HEK293 (cell line): Measurements from ENCODE around the gene MYO1D.

Experiments
- CTCF ChIA-PET: fragments of 350-600 bp; formaldehyde crosslinking; extraction: SDS; loops from one replicate; lab custom pipeline; 2021; ENCODE audit warnings: antibody characterized with exemption; lab: Yijun Ruan, JAX
- POLR2A ChIA-PET: fragments of 300-600 bp; formaldehyde crosslinking; extraction: SDS; loops from one replicate; lab custom pipeline; 2020; ENCODE audit warnings: antibody characterized with exemption, inconsistent platforms; lab: Yijun Ruan, JAX
- H3K27ac ChIP-seq: fragments of 200-500 bp; sonication (Bioruptor generic); 2 replicates; pipeline ENCODE4 v1.5.1; 2014; ENCODE audit warnings: low read depth, low read length, control low read depth, inconsistent platforms; ENCODE audit errors: extremely low read depth
- H3K36me3 ChIP-seq, 2 experiments: fragments of 200-500 bp in 1 of 2; sonication (Bioruptor generic) in 1 of 2; 1 replicate in 1 of 2; 2 replicates in 1 of 2; pipeline ENCODE4 v1.5.1; 2014 to 2017; ENCODE audit warnings: inconsistent platforms in 2 of 2, low read length in 2 of 2; ENCODE audit not compliant: control insufficient read depth in 2 of 2, insufficient read depth in 1 of 2
- H3K4me1 ChIP-seq: fragments of 200-500 bp; sonication (Bioruptor generic); 2 replicates; pipeline ENCODE4 v1.5.1; 2014; ENCODE audit warnings: mild to moderate bottlenecking, low read length, inconsistent platforms; ENCODE audit not compliant: control insufficient read depth, insufficient read depth
- H3K4me3 ChIP-seq: 2 replicates; pipeline ENCODE4 v1.5.1; 2011; ENCODE audit warnings: low read depth, mild to moderate bottlenecking, control low read depth, low read length, moderate library complexity
- H3K9me3 ChIP-seq: fragments of 200-500 bp; sonication (Bioruptor generic); 2 replicates; pipeline ENCODE4 v1.5.1; 2014; ENCODE audit warnings: low read depth, low read length, inconsistent platforms; ENCODE audit not compliant: control insufficient read depth, insufficient read depth
- BCL11B ChIP-seq: fragments of 450-650 bp; formaldehyde crosslinking; IDR thresholded peaks from 2 replicates; pipeline ENCODE4 v1.5.1; 2016; ENCODE audit warnings: low read depth, missing biosample characterization, missing genetic modification characterization
- OSR2 ChIP-seq: fragments of 450-650 bp; formaldehyde crosslinking; IDR thresholded peaks from 2 replicates; pipeline ENCODE4 v1.5.1; 2016; ENCODE audit warnings: missing biosample characterization, missing genetic modification characterization
- PRDM1 ChIP-seq: fragments of 450-650 bp; formaldehyde crosslinking; IDR thresholded peaks from 2 replicates; pipeline ENCODE4; 2016; ENCODE audit warnings: missing biosample characterization, missing genetic modification characterization
- YY2 ChIP-seq: fragments of 450-650 bp; formaldehyde crosslinking; IDR thresholded peaks from 2 replicates; pipeline ENCODE4 v1.5.1; 2016; ENCODE audit warnings: missing biosample characterization, missing genetic modification characterization
- ZBTB8A ChIP-seq: fragments of 450-650 bp; formaldehyde crosslinking; IDR thresholded peaks from 2 replicates; pipeline ENCODE4 v1.5.1; 2016; ENCODE audit warnings: missing biosample characterization, missing genetic modification characterization
- ZEB2 ChIP-seq: fragments of 450-650 bp; formaldehyde crosslinking; IDR thresholded peaks from 2 replicates; pipeline ENCODE4 v1.5.1; 2016; ENCODE audit warnings: missing biosample characterization, missing genetic modification characterization
- ZFP3 ChIP-seq: fragments of 450-650 bp; formaldehyde crosslinking; IDR thresholded peaks from 2 replicates; pipeline ENCODE4 v1.5.1; 2016; ENCODE audit warnings: low read depth, missing biosample characterization, missing genetic modification characterization
- ZNF132 ChIP-seq: fragments of 450-650 bp; formaldehyde crosslinking; IDR thresholded peaks from 2 replicates; pipeline ENCODE4 v1.5.1; 2017; ENCODE audit warnings: missing biosample characterization, missing genetic modification characterization, borderline replicate concordance
- ZNF138 ChIP-seq: fragments of 450-650 bp; formaldehyde crosslinking; IDR thresholded peaks from 2 replicates; pipeline ENCODE4 v1.5.1; 2016; ENCODE audit warnings: missing biosample characterization, missing genetic modification characterization, borderline replicate concordance
- ZNF157 ChIP-seq: fragments of 450-650 bp; formaldehyde crosslinking; IDR thresholded peaks from 2 replicates; pipeline ENCODE4 v1.5.1; 2016; ENCODE audit warnings: missing biosample characterization, missing genetic modification characterization
- ZNF2 ChIP-seq: fragments of 450-650 bp; formaldehyde crosslinking; IDR thresholded peaks from 2 replicates; pipeline ENCODE4 v1.5.1; 2016; ENCODE audit warnings: missing biosample characterization, missing genetic modification characterization
- ZNF248 ChIP-seq: fragments of 450-650 bp; formaldehyde crosslinking; IDR thresholded peaks from 2 replicates; pipeline ENCODE4 v1.5.1; 2017; ENCODE audit warnings: missing biosample characterization, missing genetic modification characterization
- ZNF37A ChIP-seq: fragments of 450-650 bp; IDR thresholded peaks from 2 replicates; pipeline ENCODE4 v1.5.1; 2018; ENCODE audit warnings: missing biosample characterization, missing genetic modification characterization
- ZNF394 ChIP-seq: fragments of 450-650 bp; formaldehyde crosslinking; IDR thresholded peaks from 2 replicates; pipeline ENCODE4 v1.5.1; 2016; ENCODE audit warnings: missing biosample characterization, missing genetic modification characterization, mild to moderate bottlenecking, moderate library complexity, borderline replicate concordance
- ZNF48 ChIP-seq: fragments of 450-650 bp; formaldehyde crosslinking; IDR thresholded peaks from 2 replicates; pipeline ENCODE4 v1.5.1; 2016; ENCODE audit warnings: missing biosample characterization, missing genetic modification characterization
- ZNF529 ChIP-seq: fragments of 450-650 bp; formaldehyde crosslinking; IDR thresholded peaks from 2 replicates; pipeline ENCODE4 v1.5.1; 2017; ENCODE audit warnings: missing genetic modification characterization, missing biosample characterization; ENCODE audit not compliant: insufficient replicate concordance
- ZNF544 ChIP-seq: fragments of 450-650 bp; formaldehyde crosslinking; IDR thresholded peaks from 2 replicates; pipeline ENCODE4 v1.5.0; 2017; ENCODE audit warnings: missing biosample characterization, missing genetic modification characterization
- ZNF600 ChIP-seq: fragments of 450-650 bp; formaldehyde crosslinking; IDR thresholded peaks from 2 replicates; pipeline ENCODE4 v1.5.1; 2016; ENCODE audit warnings: missing biosample characterization, missing genetic modification characterization
- ZNF621 ChIP-seq: fragments of 450-650 bp; formaldehyde crosslinking; IDR thresholded peaks from 2 replicates; pipeline ENCODE4 v1.5.1; 2017; ENCODE audit warnings: missing biosample characterization, missing genetic modification characterization
- ZNF624 ChIP-seq: fragments of 450-650 bp; formaldehyde crosslinking; IDR thresholded peaks from 2 replicates; pipeline ENCODE4 v1.5.1; 2017; ENCODE audit warnings: missing biosample characterization, missing genetic modification characterization
- ZNF654 ChIP-seq: fragments of 450-650 bp; formaldehyde crosslinking; IDR thresholded peaks from 2 replicates; pipeline ENCODE4 v1.5.1; 2016; ENCODE audit warnings: low read depth, missing biosample characterization, missing genetic modification characterization
- ZNF658 ChIP-seq: fragments of 450-650 bp; formaldehyde crosslinking; IDR thresholded peaks from 2 replicates; pipeline ENCODE4; 2016; ENCODE audit warnings: missing biosample characterization, missing genetic modification characterization
- ZNF747 ChIP-seq: fragments of 450-650 bp; formaldehyde crosslinking; IDR thresholded peaks from 2 replicates; pipeline ENCODE4 v1.5.1; 2016; ENCODE audit warnings: missing biosample characterization, missing genetic modification characterization
- ZNF777 ChIP-seq: fragments of 450-650 bp; formaldehyde crosslinking; IDR thresholded peaks from 2 replicates; pipeline ENCODE4 v1.5.1; 2017; ENCODE audit warnings: missing biosample characterization, missing genetic modification characterization, borderline replicate concordance
- ZNF785 ChIP-seq: fragments of 450-650 bp; formaldehyde crosslinking; IDR thresholded peaks from 2 replicates; pipeline ENCODE4 v1.5.1; 2016; ENCODE audit warnings: missing biosample characterization, missing genetic modification characterization
- TF ChIP-seq, protein P1 (sequence below): fragments of 450-650 bp; formaldehyde crosslinking; IDR thresholded peaks from 2 replicates; pipeline ENCODE4 v1.5.1; 2016; ENCODE audit warnings: missing biosample characterization, missing genetic modification characterization
- TF ChIP-seq, protein P2 (sequence below): fragments of 450-650 bp; formaldehyde crosslinking; IDR thresholded peaks from 2 replicates; pipeline ENCODE4 v1.5.0; 2017; ENCODE audit warnings: missing biosample characterization, missing genetic modification characterization, borderline replicate concordance
- TF ChIP-seq, protein P3 (sequence below): fragments of 450-650 bp; formaldehyde crosslinking; IDR thresholded peaks from 2 replicates; pipeline ENCODE4 v1.5.1; 2017; ENCODE audit warnings: missing biosample characterization, missing genetic modification characterization
- TF ChIP-seq, protein P4 (sequence below): fragments of 450-650 bp; formaldehyde crosslinking; optimal IDR thresholded peaks from 2 replicates; pipeline ENCODE3; 2016; ENCODE audit warnings: missing biosample characterization, mild to moderate bottlenecking, missing genetic modification characterization
- TF ChIP-seq, protein P5 (sequence below): sonication (generic); formaldehyde crosslinking; IDR thresholded peaks from 2 replicates; pipeline ENCODE4 v1.8.1; 2022; ENCODE audit warnings: mild to moderate bottlenecking, moderate library complexity, missing genetic modification reagents

Gene MYO1D

DNA sequence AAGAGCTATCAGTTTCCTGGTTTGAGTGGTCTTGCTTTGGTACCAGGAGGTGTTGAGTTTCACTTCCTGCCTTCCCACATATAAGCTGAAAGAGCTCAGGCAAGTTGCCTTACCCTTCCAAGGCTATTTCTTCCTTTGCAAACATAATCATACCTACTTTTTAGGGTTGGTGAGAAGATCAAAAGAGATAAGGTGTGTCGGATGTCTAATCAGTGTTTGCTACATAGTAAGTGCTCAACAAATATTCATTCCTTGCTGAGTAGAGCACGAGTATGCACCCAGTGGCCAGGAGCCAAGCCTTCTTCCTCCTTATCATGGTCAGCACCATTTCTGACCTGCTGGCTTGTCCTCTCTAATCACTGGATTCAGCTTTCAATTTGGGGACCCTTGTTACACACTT, 38.3 kb upstream of the MYO1D start:
- H3K27ac ChIP-seq, result no peak overlapping the region
- POLR2A ChIA-PET, result interaction anchor here (0.9 kb wide), 1 partner anchor 13 kb away, joined by 3 read pairs; the partner anchor contains the start of gene TMEM98
- CTCF ChIA-PET, result interaction anchor here (0.6 to 7.1 kb wide), 5 partner anchors 10 to 835 kb away, joined by 3 to 69 read pairs (median 6); partner anchors contain the start of gene MYO1D
- H3K4me3 ChIP-seq, result no peak overlapping the region
- H3K9me3 ChIP-seq, result no peaks in the 10 kb centered on the region
- no peak for TF ChIP-seq ZNF624 (tag by site-specific recombination)
- TF ChIP-seq ZNF600 (tag by site-specific recombination), result no peak
- no peak for TF ChIP-seq ZFP3 (tag by site-specific recombination)
- no peak for TF ChIP-seq ZNF248
- no peak for TF ChIP-seq ZNF157 (tag by site-specific recombination)
- TF ChIP-seq, protein P1, sequence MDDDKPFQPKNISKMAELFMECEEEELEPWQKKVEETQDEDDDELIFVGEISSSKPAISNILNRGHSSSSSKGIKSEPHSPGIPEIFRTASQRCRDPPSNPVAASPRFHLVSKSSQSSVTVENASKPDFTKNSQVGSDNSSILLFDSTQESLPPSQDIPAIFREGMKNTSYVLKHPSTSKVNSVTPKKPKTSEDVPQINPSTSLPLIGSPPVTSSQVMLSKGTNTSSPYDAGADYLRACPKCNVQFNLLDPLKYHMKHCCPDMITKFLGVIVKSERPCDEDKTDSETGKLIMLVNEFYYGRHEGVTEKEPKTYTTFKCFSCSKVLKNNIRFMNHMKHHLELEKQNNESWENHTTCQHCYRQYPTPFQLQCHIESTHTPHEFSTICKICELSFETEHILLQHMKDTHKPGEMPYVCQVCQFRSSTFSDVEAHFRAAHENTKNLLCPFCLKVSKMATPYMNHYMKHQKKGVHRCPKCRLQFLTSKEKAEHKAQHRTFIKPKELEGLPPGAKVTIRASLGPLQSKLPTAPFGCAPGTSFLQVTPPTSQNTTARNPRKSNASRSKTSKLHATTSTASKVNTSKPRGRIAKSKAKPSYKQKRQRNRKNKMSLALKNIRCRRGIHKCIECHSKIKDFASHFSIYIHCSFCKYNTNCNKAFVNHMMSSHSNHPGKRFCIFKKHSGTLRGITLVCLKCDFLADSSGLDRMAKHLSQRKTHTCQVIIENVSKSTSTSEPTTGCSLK (tag by site-specific recombination), result no peak
- TF ChIP-seq ZNF529 (tag by site-specific recombination), result no peak
- TF ChIP-seq, protein P2, sequence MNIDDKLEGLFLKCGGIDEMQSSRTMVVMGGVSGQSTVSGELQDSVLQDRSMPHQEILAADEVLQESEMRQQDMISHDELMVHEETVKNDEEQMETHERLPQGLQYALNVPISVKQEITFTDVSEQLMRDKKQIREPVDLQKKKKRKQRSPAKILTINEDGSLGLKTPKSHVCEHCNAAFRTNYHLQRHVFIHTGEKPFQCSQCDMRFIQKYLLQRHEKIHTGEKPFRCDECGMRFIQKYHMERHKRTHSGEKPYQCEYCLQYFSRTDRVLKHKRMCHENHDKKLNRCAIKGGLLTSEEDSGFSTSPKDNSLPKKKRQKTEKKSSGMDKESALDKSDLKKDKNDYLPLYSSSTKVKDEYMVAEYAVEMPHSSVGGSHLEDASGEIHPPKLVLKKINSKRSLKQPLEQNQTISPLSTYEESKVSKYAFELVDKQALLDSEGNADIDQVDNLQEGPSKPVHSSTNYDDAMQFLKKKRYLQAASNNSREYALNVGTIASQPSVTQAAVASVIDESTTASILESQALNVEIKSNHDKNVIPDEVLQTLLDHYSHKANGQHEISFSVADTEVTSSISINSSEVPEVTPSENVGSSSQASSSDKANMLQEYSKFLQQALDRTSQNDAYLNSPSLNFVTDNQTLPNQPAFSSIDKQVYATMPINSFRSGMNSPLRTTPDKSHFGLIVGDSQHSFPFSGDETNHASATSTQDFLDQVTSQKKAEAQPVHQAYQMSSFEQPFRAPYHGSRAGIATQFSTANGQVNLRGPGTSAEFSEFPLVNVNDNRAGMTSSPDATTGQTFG (tag by site-specific recombination), result no peak
- no peak for TF ChIP-seq PRDM1
- TF ChIP-seq ZNF654 (tag by site-specific recombination), result no peak
- TF ChIP-seq BCL11B (tag by site-specific recombination), result no peak
- TF ChIP-seq ZNF747, result no peak
- TF ChIP-seq ZEB2 (tag by site-specific recombination), result no peak
- TF ChIP-seq ZNF658 (tag by site-specific recombination), result no peak
- no peak for TF ChIP-seq OSR2 (tag by site-specific recombination)
- TF ChIP-seq ZNF2, result no peak
- TF ChIP-seq ZBTB8A (tag by site-specific recombination), result no peak
- H3K4me1 ChIP-seq, result no peaks in the 10 kb centered on the region
- no peaks in the 10 kb centered on the region for H3K36me3 ChIP-seq

DNA sequence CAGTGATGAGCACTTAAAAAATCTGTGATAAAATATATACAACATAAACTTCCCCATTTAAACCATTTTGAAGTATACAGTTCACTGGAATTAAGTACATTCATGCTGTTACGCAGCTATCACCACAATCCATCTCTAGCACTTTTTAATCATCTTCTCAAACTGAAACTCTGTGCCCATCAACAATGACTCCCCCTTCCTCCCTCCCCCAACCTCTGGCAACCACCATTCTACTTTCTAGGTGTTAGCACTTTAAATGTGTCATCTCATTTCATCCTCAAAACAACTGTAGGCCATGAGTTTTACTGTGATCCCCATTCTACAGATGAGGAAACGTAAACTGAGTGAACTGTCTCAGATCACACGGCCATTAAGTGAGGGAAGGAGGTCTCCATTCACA, 37.3 kb upstream of the MYO1D start:
- POLR2A ChIA-PET, result no interaction called here
- Histone ChIP-seq H3K36me3 (no peaks in the 10 kb centered on the region), H3K27ac (no peak overlapping the region), H3K4me1 (no peaks in the 10 kb centered on the region), H3K9me3 (no peaks in the 10 kb centered on the region), H3K4me3 (no peak overlapping the region)
- CTCF ChIA-PET, result interaction anchor here (0.6 to 7.1 kb wide), 5 partner anchors 22 to 837 kb away, joined by 3 to 69 read pairs (median 6); partner anchors contain the start of gene MYO1D
- TF ChIP-seq ZNF48 (tag by site-specific recombination) (no peak), YY2 (tag by site-specific recombination) (no peak), ZNF785 (tag by site-specific recombination) (no peak), ZNF544 (no peak), ZNF138 (tag by site-specific recombination) (no peak), ZNF394 (tag by site-specific recombination) (no peak), ZNF621 (tag by site-specific recombination) (no peak), ZNF132 (tag by site-specific recombination) (no peak), ZNF37A (tag by site-specific recombination) (no peak), ZNF777 (tag by site-specific recombination) (no peak), ZEB2 (tag by site-specific recombination) (no peak)
- TF ChIP-seq, protein P3, sequence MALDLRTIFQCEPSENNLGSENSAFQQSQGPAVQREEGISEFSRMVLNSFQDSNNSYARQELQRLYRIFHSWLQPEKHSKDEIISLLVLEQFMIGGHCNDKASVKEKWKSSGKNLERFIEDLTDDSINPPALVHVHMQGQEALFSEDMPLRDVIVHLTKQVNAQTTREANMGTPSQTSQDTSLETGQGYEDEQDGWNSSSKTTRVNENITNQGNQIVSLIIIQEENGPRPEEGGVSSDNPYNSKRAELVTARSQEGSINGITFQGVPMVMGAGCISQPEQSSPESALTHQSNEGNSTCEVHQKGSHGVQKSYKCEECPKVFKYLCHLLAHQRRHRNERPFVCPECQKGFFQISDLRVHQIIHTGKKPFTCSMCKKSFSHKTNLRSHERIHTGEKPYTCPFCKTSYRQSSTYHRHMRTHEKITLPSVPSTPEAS (tag by site-specific recombination), result no peak
- TF ChIP-seq, protein P4, sequence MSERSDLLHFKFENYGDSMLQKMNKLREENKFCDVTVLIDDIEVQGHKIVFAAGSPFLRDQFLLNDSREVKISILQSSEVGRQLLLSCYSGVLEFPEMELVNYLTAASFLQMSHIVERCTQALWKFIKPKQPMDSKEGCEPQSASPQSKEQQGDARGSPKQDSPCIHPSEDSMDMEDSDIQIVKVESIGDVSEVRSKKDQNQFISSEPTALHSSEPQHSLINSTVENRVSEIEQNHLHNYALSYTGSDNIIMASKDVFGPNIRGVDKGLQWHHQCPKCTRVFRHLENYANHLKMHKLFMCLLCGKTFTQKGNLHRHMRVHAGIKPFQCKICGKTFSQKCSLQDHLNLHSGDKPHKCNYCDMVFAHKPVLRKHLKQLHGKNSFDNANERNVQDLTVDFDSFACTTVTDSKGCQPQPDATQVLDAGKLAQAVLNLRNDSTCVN (tag by site-specific recombination), result no peak
- TF ChIP-seq, protein P5, sequence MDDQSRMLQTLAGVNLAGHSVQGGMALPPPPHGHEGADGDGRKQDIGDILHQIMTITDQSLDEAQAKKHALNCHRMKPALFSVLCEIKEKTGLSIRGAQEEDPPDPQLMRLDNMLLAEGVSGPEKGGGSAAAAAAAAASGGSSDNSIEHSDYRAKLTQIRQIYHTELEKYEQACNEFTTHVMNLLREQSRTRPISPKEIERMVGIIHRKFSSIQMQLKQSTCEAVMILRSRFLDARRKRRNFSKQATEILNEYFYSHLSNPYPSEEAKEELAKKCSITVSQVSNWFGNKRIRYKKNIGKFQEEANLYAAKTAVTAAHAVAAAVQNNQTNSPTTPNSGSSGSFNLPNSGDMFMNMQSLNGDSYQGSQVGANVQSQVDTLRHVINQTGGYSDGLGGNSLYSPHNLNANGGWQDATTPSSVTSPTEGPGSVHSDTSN, result no peak
